ENCODE results near the gene FCN1. TPM values are rescaled to one million over a fixed set of nuclear protein-coding genes. Genes with fewer than 3 reads are reported as not detected.

FCN1 gene
- total RNA-seq, 1 donor from 2014 or later = not detected

DNA sequence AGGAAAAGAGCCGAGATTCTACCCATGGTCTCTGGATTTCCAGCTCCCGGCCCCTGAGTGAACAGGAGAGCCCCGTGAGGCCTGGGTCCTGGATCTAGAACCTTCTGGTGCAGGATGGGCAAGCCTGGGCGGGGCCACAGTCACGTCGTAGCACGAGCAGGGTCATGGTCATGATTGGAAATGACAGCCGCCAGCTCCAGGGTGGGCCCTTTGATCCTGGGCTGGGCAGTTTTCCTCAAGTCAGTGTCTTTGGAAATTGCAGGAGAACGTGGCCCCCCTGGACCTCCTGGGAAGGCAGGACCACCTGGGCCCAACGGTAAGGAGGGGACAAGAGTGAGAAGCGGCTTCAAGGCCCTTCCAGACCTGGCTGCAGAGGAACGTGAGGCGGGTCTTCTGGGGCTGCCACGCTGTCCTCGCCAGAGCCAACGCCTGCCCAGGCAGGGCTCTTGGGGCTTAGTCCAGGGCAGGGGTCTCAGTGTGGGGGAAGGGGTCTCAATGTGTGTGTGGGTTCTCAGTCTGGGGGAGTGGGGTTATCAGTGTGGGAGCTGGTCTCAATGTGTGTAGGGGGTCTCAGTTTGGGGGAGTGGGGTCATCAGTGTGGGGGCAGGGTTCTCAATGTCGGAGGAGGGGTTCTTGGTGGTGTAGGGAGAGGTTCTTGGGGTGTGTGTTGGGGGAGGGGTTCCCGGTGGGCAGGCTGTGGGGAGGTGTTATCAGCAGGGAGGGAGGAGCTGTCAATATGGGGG is 34.5 kb downstream of the FCN1 start:
- H3K27ac Mint-ChIP-seq (ENCODE audit: unreplicated experiment) = no peak overlapping the region

DNA sequence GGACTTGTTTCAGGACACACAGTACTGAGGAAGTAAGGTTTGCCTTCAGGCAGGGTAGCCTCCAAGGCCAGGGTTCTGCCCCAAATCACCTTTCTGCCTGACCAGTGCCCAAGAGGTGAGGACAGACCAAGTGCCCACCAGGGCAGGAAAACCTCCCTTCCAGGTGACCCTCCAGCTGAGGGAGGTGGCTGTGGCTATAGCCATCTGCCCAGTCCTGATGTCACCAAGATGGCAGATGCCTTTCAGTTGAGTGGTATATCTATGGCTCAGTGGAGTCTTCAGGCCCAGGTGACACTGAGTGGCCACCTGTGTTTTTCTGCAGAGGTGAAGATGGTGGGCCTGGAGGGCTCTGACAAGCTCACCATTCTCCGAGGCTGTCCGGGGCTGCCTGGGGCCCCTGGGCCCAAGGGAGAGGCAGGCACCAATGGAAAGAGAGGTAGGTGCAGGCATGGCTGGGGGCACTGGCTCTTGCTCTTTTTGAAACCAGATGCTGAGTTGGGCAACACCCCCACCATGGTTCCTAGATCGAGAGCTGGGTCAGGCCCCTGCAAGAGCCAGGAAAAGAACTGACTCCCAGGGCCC is 35.4 kb downstream of the FCN1 start:
- H3K9me3 Mint-ChIP-seq (ENCODE audit: unreplicated experiment) = no peaks in the 10 kb centered on the region
- H3K4me1 Mint-ChIP-seq (ENCODE audit: unreplicated experiment) = no peaks in the 10 kb centered on the region
- H3K27ac Mint-ChIP-seq (ENCODE audit: unreplicated experiment) = no peak overlapping the region
- H3K36me3 Mint-ChIP-seq (ENCODE audit: low read depth, unreplicated experiment) = no peaks in the 10 kb centered on the region
- H3K27me3 Mint-ChIP-seq (ENCODE audit: unreplicated experiment) = no peaks in the 10 kb centered on the region
- no peak for DNase-seq (ENCODE audit: low spot score)
- no peak overlapping the region for H3K4me3 Mint-ChIP-seq (ENCODE audit: unreplicated experiment)
- TF ChIP-seq, protein P1, sequence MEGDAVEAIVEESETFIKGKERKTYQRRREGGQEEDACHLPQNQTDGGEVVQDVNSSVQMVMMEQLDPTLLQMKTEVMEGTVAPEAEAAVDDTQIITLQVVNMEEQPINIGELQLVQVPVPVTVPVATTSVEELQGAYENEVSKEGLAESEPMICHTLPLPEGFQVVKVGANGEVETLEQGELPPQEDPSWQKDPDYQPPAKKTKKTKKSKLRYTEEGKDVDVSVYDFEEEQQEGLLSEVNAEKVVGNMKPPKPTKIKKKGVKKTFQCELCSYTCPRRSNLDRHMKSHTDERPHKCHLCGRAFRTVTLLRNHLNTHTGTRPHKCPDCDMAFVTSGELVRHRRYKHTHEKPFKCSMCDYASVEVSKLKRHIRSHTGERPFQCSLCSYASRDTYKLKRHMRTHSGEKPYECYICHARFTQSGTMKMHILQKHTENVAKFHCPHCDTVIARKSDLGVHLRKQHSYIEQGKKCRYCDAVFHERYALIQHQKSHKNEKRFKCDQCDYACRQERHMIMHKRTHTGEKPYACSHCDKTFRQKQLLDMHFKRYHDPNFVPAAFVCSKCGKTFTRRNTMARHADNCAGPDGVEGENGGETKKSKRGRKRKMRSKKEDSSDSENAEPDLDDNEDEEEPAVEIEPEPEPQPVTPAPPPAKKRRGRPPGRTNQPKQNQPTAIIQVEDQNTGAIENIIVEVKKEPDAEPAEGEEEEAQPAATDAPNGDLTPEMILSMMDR (IDR thresholded peaks at IDR 0.05; ENCODE audit: unreplicated experiment) = no peak

More for the DNA sequence above, 34.5 kb downstream of the FCN1 start:
- Mint-ChIP-seq H3K27me3 (ENCODE audit: unreplicated experiment) (no peaks in the 10 kb centered on the region), H3K36me3 (ENCODE audit: low read depth, unreplicated experiment) (no peaks in the 10 kb centered on the region), H3K4me1 (ENCODE audit: unreplicated experiment) (peaks cover 2% of the 10 kb centered on the region), H3K4me3 (ENCODE audit: unreplicated experiment) (no peak overlapping the region), H3K9me3 (ENCODE audit: unreplicated experiment) (no peaks in the 10 kb centered on the region)
- no peak for DNase-seq (ENCODE audit: low spot score)
- TF ChIP-seq, protein P1 (IDR thresholded peaks at IDR 0.05; ENCODE audit: unreplicated experiment) = no peak

DNA sequence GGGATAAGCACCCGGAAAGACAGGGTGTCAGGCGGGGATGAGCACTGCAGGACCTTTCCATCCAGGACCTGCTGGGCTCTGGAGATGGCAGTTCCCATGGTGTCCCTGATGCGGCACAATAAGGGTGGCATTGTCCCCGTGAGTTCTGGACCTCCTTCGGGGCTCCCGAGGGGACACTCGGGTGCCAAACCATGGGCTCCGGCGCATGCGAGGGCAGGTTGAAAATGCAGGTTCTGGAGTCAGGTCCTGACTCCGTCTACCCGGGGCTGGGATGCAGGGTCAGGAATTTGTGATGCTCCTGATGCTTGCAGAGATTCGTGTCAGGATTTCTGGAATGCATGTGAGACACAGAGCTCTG is 36.4 kb downstream of the FCN1 start:
- TF ChIP-seq, protein P1 (IDR thresholded peaks at IDR 0.05; ENCODE audit: unreplicated experiment) = no peak
- Mint-ChIP-seq H3K4me1 (ENCODE audit: unreplicated experiment) (no peaks in the 10 kb centered on the region), H3K27me3 (ENCODE audit: unreplicated experiment) (no peaks in the 10 kb centered on the region), H3K9me3 (ENCODE audit: unreplicated experiment) (no peaks in the 10 kb centered on the region), H3K4me3 (ENCODE audit: unreplicated experiment) (no peak overlapping the region), H3K36me3 (ENCODE audit: low read depth, unreplicated experiment) (no peaks in the 10 kb centered on the region), H3K27ac (ENCODE audit: unreplicated experiment) (no peak overlapping the region)
- no peak for DNase-seq (ENCODE audit: low spot score)

DNA sequence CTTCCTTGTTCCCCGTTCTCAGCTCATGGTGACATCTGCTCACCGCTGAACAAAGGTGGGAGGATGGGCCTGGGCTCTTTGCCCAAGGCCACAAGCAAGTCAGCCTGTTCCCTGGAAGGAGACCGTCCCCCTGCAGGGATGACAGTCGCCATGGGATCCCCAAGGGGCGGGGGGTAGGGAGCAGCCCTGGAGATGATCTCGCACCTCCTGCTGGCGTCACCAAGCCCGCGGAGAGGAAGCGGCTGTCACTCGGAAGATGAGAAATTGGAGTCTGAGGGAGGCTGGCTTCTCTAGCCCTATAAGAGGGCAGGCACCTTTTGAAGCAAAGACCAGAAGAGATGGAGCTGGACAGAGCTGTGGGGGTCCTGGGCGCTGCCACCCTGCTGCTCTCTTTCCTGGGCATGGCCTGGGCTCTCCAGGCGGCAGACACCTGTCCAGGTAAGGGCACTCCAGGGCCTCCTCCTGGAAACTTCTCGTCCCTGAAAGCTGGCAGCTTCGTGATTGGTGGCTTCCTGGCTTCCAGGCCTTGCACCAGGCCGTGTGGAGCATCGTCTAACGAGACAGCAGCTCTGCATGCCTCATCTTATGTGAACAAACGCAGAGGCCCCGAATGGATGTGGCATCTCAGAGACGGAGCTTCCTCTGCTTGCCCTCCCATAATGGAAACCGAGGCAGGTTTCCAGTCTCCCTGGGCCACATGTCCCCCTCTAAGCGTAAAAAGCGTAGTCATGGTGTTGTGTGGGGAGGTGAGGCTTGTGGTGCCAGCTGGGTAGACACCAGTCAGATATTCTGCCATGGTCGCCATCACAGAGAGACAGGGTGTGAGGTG is 37.0 kb downstream of the FCN1 start, which contains the start of gene FCN2:
Gene FCN2, plus strand, starts transcription at position 327 of the 829 bp plus-strand sequence. Its CDS starts 12 bp downstream, at position 339.
- no peak for DNase-seq (ENCODE audit: low spot score)
- TF ChIP-seq, protein P1 (IDR thresholded peaks at IDR 0.05; ENCODE audit: unreplicated experiment) = no peak
- Mint-ChIP-seq H3K27ac (ENCODE audit: unreplicated experiment) (no peak within 1 kb of the TSS), H3K4me1 (ENCODE audit: unreplicated experiment) (no peaks in the 10 kb centered on the region), H3K36me3 (ENCODE audit: low read depth, unreplicated experiment) (no peaks in the 10 kb centered on the region), H3K27me3 (ENCODE audit: unreplicated experiment) (no peaks in the 10 kb centered on the region), H3K4me3 (ENCODE audit: unreplicated experiment) (no peak within 1 kb of the TSS), H3K9me3 (ENCODE audit: unreplicated experiment) (no peaks in the 10 kb centered on the region)
